Measurements from ENCODE around the gene CAMP. TPM values are rescaled to one million over a fixed set of nuclear protein-coding genes. Genes with fewer than 3 reads are reported as not detected.

Gene CAMP
- total RNA-seq, 1 experiment from 2014 or later: not detected

DNA sequence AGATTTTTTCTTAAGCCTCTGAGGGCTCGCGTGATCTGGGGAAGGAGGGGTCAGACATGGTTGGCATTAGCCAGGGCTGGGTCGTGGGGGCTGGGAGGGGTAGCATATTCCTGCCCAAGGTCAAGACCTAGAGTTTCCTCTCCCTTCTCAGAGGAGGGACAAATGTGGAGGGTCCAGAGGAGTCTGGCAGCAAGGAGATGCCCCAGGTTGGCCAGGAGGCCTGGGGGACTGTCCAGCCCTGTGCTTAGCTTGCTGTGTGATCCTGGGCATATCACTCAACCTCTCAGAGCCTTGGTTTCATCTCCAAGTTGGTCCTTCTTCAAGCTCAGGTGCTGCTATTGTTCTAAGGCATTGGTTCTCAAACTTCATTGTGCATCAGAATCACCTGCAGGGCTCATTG lies 9.1 kb upstream of the CAMP start:
- no peaks in the 10 kb centered on the region for H3K9me3 ChIP-seq
- CTCF ChIA-PET: no interaction called here
- Mint-ChIP-seq H3K27me3 (ENCODE audit: insufficient read depth, unreplicated experiment) (no peaks in the 10 kb centered on the region), H3K36me3 (ENCODE audit: insufficient read depth, unreplicated experiment) (no peaks in the 10 kb centered on the region), H3K4me1 (ENCODE audit: low read depth, unreplicated experiment) (no peaks in the 10 kb centered on the region), H3K4me3 (ENCODE audit: unreplicated experiment) (no peak overlapping the region), H3K9me3 (ENCODE audit: unreplicated experiment) (no peaks in the 10 kb centered on the region), H3K27ac (ENCODE audit: unreplicated experiment) (no peak overlapping the region)
- no peaks in the 10 kb centered on the region for H3K36me3 ChIP-seq (ENCODE audit: control insufficient read depth, insufficient read depth, low read length)
- POLR2A ChIA-PET: no interaction called here
- H3K27me3 ChIP-seq (replicated peaks; ENCODE audit: control insufficient read depth, insufficient read depth, low read length): no peaks in the 10 kb centered on the region
- no peak for TF ChIP-seq CTCF (IDR thresholded peaks at IDR 0.05; ENCODE audit: insufficient read depth in 1 of 2, low read depth in 1 of 2, low read length in 1 of 2, severe bottlenecking in 1 of 2, unreplicated experiment in 1 of 2)
- H3K4me3 ChIP-seq (ENCODE audit: low read depth, low read length): no peak overlapping the region
- no peak for DNase-seq
- intact Hi-C loops (cut with micrococcal nuclease; ENCODE audit: unreplicated experiment): no loop called here
- H3K4me1 ChIP-seq: no peaks in the 10 kb centered on the region
- BruUV-seq (replicated peaks): no TSS peak

- BruUV-seq (replicated peaks): no TSS peak
- no peak overlapping the region for H3K4me3 Mint-ChIP-seq (ENCODE audit: unreplicated experiment)
- H3K36me3 ChIP-seq (ENCODE audit: control insufficient read depth, insufficient read depth, low read length): no peaks in the 10 kb centered on the region
- no peaks in the 10 kb centered on the region for H3K27me3 ChIP-seq (replicated peaks; ENCODE audit: control insufficient read depth, insufficient read depth, low read length)
- H3K27me3 Mint-ChIP-seq (ENCODE audit: insufficient read depth, unreplicated experiment): no peaks in the 10 kb centered on the region
- no peaks in the 10 kb centered on the region for H3K36me3 Mint-ChIP-seq (ENCODE audit: insufficient read depth, unreplicated experiment)
- no peaks in the 10 kb centered on the region for H3K9me3 ChIP-seq
- no peaks in the 10 kb centered on the region for H3K4me1 ChIP-seq
- no peaks in the 10 kb centered on the region for H3K9me3 Mint-ChIP-seq (ENCODE audit: unreplicated experiment)
- POLR2A ChIA-PET: no interaction called here
- H3K4me3 ChIP-seq (ENCODE audit: low read depth, low read length): no peak overlapping the region
- TF ChIP-seq CTCF (IDR thresholded peaks at IDR 0.05; ENCODE audit: insufficient read depth in 1 of 2, low read depth in 1 of 2, low read length in 1 of 2, severe bottlenecking in 1 of 2, unreplicated experiment in 1 of 2): no peak
- no peaks in the 10 kb centered on the region for H3K4me1 Mint-ChIP-seq (ENCODE audit: low read depth, unreplicated experiment)
- H3K27ac Mint-ChIP-seq (ENCODE audit: unreplicated experiment): no peak overlapping the region
- no peak for DNase-seq
- CTCF ChIA-PET: no interaction called here
- intact Hi-C loops (cut with micrococcal nuclease; ENCODE audit: unreplicated experiment): no loop called here
Observed at GRCh38 chr3:48215019-48215418, 8.3 kb upstream of the CAMP start.

- ChIA-PET CTCF (no interaction called here), POLR2A (no interaction called here)
- Mint-ChIP-seq H3K27me3 (ENCODE audit: insufficient read depth, unreplicated experiment) (no peaks in the 10 kb centered on the region), H3K4me3 (ENCODE audit: unreplicated experiment) (no peak overlapping the region), H3K9me3 (ENCODE audit: unreplicated experiment) (no peaks in the 10 kb centered on the region), H3K36me3 (ENCODE audit: insufficient read depth, unreplicated experiment) (no peaks in the 10 kb centered on the region), H3K27ac (ENCODE audit: unreplicated experiment) (no peak overlapping the region), H3K4me1 (ENCODE audit: low read depth, unreplicated experiment) (no peaks in the 10 kb centered on the region)
- no peak for DNase-seq
- no TSS peak for BruUV-seq (replicated peaks)
- H3K4me3 ChIP-seq (ENCODE audit: low read depth, low read length): no peak overlapping the region
- H3K9me3 ChIP-seq: no peaks in the 10 kb centered on the region
- no peaks in the 10 kb centered on the region for H3K36me3 ChIP-seq (ENCODE audit: control insufficient read depth, insufficient read depth, low read length)
- intact Hi-C loops (cut with micrococcal nuclease; ENCODE audit: unreplicated experiment): no loop called here
- H3K4me1 ChIP-seq: no peaks in the 10 kb centered on the region
- no peaks in the 10 kb centered on the region for H3K27me3 ChIP-seq (replicated peaks; ENCODE audit: control insufficient read depth, insufficient read depth, low read length)
- no peak for TF ChIP-seq CTCF (IDR thresholded peaks at IDR 0.05; ENCODE audit: insufficient read depth in 1 of 2, low read depth in 1 of 2, low read length in 1 of 2, severe bottlenecking in 1 of 2, unreplicated experiment in 1 of 2)
Observed at GRCh38 chr3:48215466-48215865, 7.8 kb upstream of the CAMP start.
